Measurements from ENCODE around the gene TTC3.

- TF ChIP-seq GATA2 (IDR thresholded peaks at IDR 0.05; ENCODE audit: low read depth, low read length) (no peak), GATA3 (IDR thresholded peaks at IDR 0.05; ENCODE audit: low read depth, low read length) (no peak)
These were observed 141.9 kb downstream of the TTC3 start for GRCh38 chr21:37214952-37215351.
